DMS 273 treated with DMSO at 0.1 percent for 48 hours (cell line): Measurements from ENCODE around the gene SPATA18.
"Not testable (repeated sequence)": the region's sequence is repeated elsewhere in the genome, so short reads cannot be mapped to it uniquely, and the experiment has no call there.

Experiments
- DNase-seq: peaks from one replicate; lab custom pipeline; 2025; lab: John Stamatoyannopoulos, UW

SPATA18 gene

GRCh38 chr4:52051615-52052474 is 741 bp downstream of the SPATA18 start:
- peak; percentile 48 for DNase-seq

- no peak for DNase-seq
Measured at GRCh38 chr4:52052475-52052780, 1.3 kb downstream of the SPATA18 start.

GRCh38 chr4:52054254-52054653 is 3.1 kb downstream of the SPATA18 start:
- DNase-seq = no peak

- no peak for DNase-seq
Measured at GRCh38 chr4:52057196-52057595, 6.1 kb downstream of the SPATA18 start.

- DNase-seq = no peak
Measured at GRCh38 chr4:52058275-52058674, 7.2 kb downstream of the SPATA18 start.

GRCh38 chr4:52059372-52059771 is 8.3 kb downstream of the SPATA18 start:
- no peak for DNase-seq

GRCh38 chr4:52069571-52069970 is 18.5 kb downstream of the SPATA18 start:
- no peak for DNase-seq

- no peak for DNase-seq
Measured at GRCh38 chr4:52071791-52072546, 20.9 kb downstream of the SPATA18 start.

GRCh38 chr4:52076731-52077130 is 25.6 kb downstream of the SPATA18 start:
- DNase-seq = no peak

GRCh38 chr4:52079659-52080058 is 28.6 kb downstream of the SPATA18 start:
- DNase-seq = no peak

- no peak for DNase-seq
Measured at GRCh38 chr4:52081216-52081615, 30.1 kb downstream of the SPATA18 start.

- not testable (repeated sequence) for DNase-seq
Measured at GRCh38 chr4:52086425-52086824, 35.3 kb downstream of the SPATA18 start.

- no peak for DNase-seq
Measured at GRCh38 chr4:52091801-52092200, 40.7 kb downstream of the SPATA18 start.

GRCh38 chr4:52093466-52093865 is 42.4 kb downstream of the SPATA18 start:
- DNase-seq = no peak

GRCh38 chr4:52094376-52095145 is 43.5 kb downstream of the SPATA18 start:
- DNase-seq = no peak

- DNase-seq = no peak
Measured at GRCh38 chr4:52095374-52095773, 44.3 kb downstream of the SPATA18 start.

- DNase-seq = no peak
Measured at GRCh38 chr4:52096048-52096447, 44.9 kb downstream of the SPATA18 start.

- DNase-seq = no peak
Measured at GRCh38 chr4:52098618-52099017, 47.5 kb downstream of the SPATA18 start.

- DNase-seq = no peak
Measured at GRCh38 chr4:52099860-52100461, 48.9 kb downstream of the SPATA18 start.

- DNase-seq = no peak
Measured at GRCh38 chr4:52102587-52102986, 51.5 kb downstream of the SPATA18 start.

GRCh38 chr4:52103319-52103718 is 52.2 kb downstream of the SPATA18 start:
- DNase-seq = peak; percentile 22

GRCh38 chr4:52105276-52105675 is 54.2 kb downstream of the SPATA18 start:
- DNase-seq = no peak
